ENCODE measurements around the gene CDC26. TPM values are rescaled to one million over a fixed set of nuclear protein-coding genes. Genes with fewer than 3 reads are reported as not detected.
A peak's percentile ranks its signal among the peaks of the same experiment; 100 is the strongest.

The CDC26 gene
- total and polyA plus RNA-seq, 2 experiments from 2014 or later: 21.6 to 67.2 TPM

DNA sequence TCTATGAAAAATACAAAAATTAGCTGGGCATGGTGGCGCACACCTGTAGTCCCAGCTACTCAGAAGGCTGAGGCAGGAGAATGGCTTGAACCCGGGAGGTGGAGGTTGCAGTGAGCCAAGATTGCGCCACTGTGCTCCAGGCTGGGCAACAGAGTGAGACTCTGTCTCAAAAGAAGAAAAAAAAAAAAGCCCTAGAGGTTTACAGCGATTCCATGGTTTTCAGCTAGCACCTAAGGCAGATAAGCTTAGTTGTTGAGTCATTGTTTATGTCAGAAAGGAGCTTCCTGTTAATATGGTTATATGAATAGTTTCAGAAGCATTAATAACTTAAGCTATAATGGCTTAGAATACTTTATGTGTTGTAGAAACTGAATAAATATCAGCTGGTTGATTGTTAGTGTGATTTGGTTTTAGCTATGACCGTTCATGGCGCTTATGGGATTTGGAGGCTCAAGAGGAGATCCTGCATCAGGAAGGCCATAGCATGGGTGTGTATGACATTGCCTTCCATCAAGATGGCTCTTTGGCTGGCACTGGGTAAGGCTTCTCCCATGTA is 14.8 kb upstream of the CDC26 start:
- Histone ChIP-seq H4K20me1 (ENCODE audit: insufficient read depth) (no peaks in the 10 kb centered on the region), H3K4me1 (ENCODE audit: insufficient read depth) (peaks cover 17% of the 10 kb centered on the region), H3K9me3 (ENCODE audit: low read depth) (no peaks in the 10 kb centered on the region), H3K9me2 (ENCODE audit: insufficient read depth) (no peaks in the 10 kb centered on the region), H3K79me2 (ENCODE audit: insufficient read depth) (no peaks in the 10 kb centered on the region; the same call in 1 of the 2 replicates), H2AFZ (no peak overlapping the region), H3K4me2 (ENCODE audit: unreplicated experiment) (no peak overlapping the region), H3F3A (ENCODE audit: insufficient read depth) (peaks cover 36% of the 10 kb centered on the region), H3K36me3 (ENCODE audit: low read depth) (peaks cover 66% of the 10 kb centered on the region), H3K27ac (no peak overlapping the region), H3K9ac (no peak overlapping the region), H3K27me3 (replicated peaks; ENCODE audit: insufficient read depth) (no peaks in the 10 kb centered on the region), H3K4me3 (no peak overlapping the region)
- TF ChIP-seq EZH2 (IDR thresholded peaks at IDR 0.05; ENCODE audit: insufficient read depth, poor library complexity, severe bottlenecking) (no peak), EZH2phosphoT487 (IDR thresholded peaks at IDR 0.05; ENCODE audit: insufficient read depth, low read depth) (no peak)
- in situ Hi-C loops (cut with MboI): no loop called here
- DNase-seq: no peak
- 97 to 100% methylated on average over 6 of the region's 6 CpGs for WGBS, 2 experiments (ENCODE audit: low coverage in 1 of 2, low lambda C conversion rate in 2 of 2, missing lambda C conversion rate in 2 of 2)

GRCh38 chr9:113289091-113289490 is 13.7 kb upstream of the CDC26 start:
- 97 to 98% methylated on average over 2 of the region's 2 CpGs for WGBS, 2 experiments (ENCODE audit: low coverage in 1 of 2, low lambda C conversion rate in 2 of 2, missing lambda C conversion rate in 2 of 2)
- no peak for DNase-seq
- in situ Hi-C loops (cut with MboI): no loop called here
- H2AFZ ChIP-seq: no peak overlapping the region
- H3K4me1 ChIP-seq (ENCODE audit: insufficient read depth): peaks cover 16% of the 10 kb centered on the region
- no peak overlapping the region for H3K9ac ChIP-seq
- H3F3A ChIP-seq (ENCODE audit: insufficient read depth): peaks cover 36% of the 10 kb centered on the region
- H3K27ac ChIP-seq: no peak overlapping the region
- H3K9me2 ChIP-seq (ENCODE audit: insufficient read depth): no peaks in the 10 kb centered on the region
- no peak overlapping the region for H3K4me2 ChIP-seq (ENCODE audit: unreplicated experiment)
- peaks cover 76% of the 10 kb centered on the region for H3K36me3 ChIP-seq (ENCODE audit: low read depth)
- H3K27me3 ChIP-seq (replicated peaks; ENCODE audit: insufficient read depth): no peaks in the 10 kb centered on the region
- no peak for TF ChIP-seq EZH2phosphoT487 (IDR thresholded peaks at IDR 0.05; ENCODE audit: insufficient read depth, low read depth)
- no peak for TF ChIP-seq EZH2 (IDR thresholded peaks at IDR 0.05; ENCODE audit: insufficient read depth, poor library complexity, severe bottlenecking)
- no peaks in the 10 kb centered on the region; the same call in 1 of the 2 replicates for H3K79me2 ChIP-seq (ENCODE audit: insufficient read depth)
- H3K9me3 ChIP-seq (ENCODE audit: low read depth): no peaks in the 10 kb centered on the region
- H3K4me3 ChIP-seq: no peak overlapping the region
- no peaks in the 10 kb centered on the region for H4K20me1 ChIP-seq (ENCODE audit: insufficient read depth)

GRCh38 chr9:113281356-113281755 is 6.0 kb upstream of the CDC26 start:
- no peaks in the 10 kb centered on the region for H3K27me3 ChIP-seq (replicated peaks; ENCODE audit: insufficient read depth)
- H3F3A ChIP-seq (ENCODE audit: insufficient read depth): no peaks in the 10 kb centered on the region
- no peaks in the 10 kb centered on the region for H3K9me2 ChIP-seq (ENCODE audit: insufficient read depth)
- WGBS, 2 experiments (ENCODE audit: low coverage in 1 of 2, low lambda C conversion rate in 2 of 2, missing lambda C conversion rate in 2 of 2): 97 to 99% methylated on average over 4 of the region's 4 CpGs
- H2AFZ ChIP-seq: no peak overlapping the region
- in situ Hi-C loops (cut with MboI): no loop called here
- H4K20me1 ChIP-seq (ENCODE audit: insufficient read depth): no peaks in the 10 kb centered on the region
- peaks cover 47% of the 10 kb centered on the region for H3K79me2 ChIP-seq (ENCODE audit: insufficient read depth)
- no peak overlapping the region for H3K4me3 ChIP-seq
- peaks cover 74% of the 10 kb centered on the region for H3K36me3 ChIP-seq (ENCODE audit: low read depth)
- no peak overlapping the region for H3K27ac ChIP-seq
- peaks cover 3% of the 10 kb centered on the region for H3K4me1 ChIP-seq (ENCODE audit: insufficient read depth)
- no peak for DNase-seq
- no peak overlapping the region for H3K4me2 ChIP-seq (ENCODE audit: unreplicated experiment)
- no peaks in the 10 kb centered on the region for H3K9me3 ChIP-seq (ENCODE audit: low read depth)
- no peak overlapping the region for H3K9ac ChIP-seq
- no peak for TF ChIP-seq EZH2phosphoT487 (IDR thresholded peaks at IDR 0.05; ENCODE audit: insufficient read depth, low read depth)
- no peak for TF ChIP-seq EZH2 (IDR thresholded peaks at IDR 0.05; ENCODE audit: insufficient read depth, poor library complexity, severe bottlenecking)

DNA sequence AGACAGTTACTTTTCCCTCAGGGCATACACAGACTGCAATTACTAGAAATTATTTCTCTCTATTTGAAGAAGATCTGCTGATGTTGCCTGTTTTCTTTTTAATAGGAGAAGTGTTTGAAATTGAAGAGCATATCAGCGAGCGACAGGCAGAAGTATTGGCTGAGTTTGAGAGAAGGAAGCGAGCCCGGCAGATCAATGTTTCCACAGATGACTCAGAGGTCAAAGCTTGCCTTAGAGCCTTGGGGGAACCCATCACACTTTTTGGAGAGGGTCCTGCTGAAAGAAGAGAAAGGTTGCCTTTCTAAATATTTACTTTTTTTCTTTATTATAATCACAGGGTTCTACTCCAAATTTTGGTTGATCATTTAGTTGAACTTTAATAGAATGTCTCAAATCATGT is 3.5 kb upstream of the CDC26 start:
- peaks cover 11% of the 10 kb centered on the region for H3K4me1 ChIP-seq (ENCODE audit: insufficient read depth)
- H3K79me2 ChIP-seq (ENCODE audit: insufficient read depth): peaks cover 68% of the 10 kb centered on the region
- H3F3A ChIP-seq (ENCODE audit: insufficient read depth): peaks cover 6% of the 10 kb centered on the region
- H3K27ac ChIP-seq: no peak overlapping the region
- no peak overlapping the region for H3K4me2 ChIP-seq (ENCODE audit: unreplicated experiment)
- peak overlapping the region; percentile 1; the same call in 1 of the 2 replicates for H3K9ac ChIP-seq
- H2AFZ ChIP-seq: no peak overlapping the region
- H4K20me1 ChIP-seq (ENCODE audit: insufficient read depth): no peaks in the 10 kb centered on the region
- in situ Hi-C loops (cut with MboI): no loop called here
- H3K27me3 ChIP-seq (replicated peaks; ENCODE audit: insufficient read depth): no peaks in the 10 kb centered on the region
- peaks cover 54% of the 10 kb centered on the region for H3K36me3 ChIP-seq (ENCODE audit: low read depth)
- no peak for DNase-seq
- no peak overlapping the region for H3K4me3 ChIP-seq
- no peaks in the 10 kb centered on the region for H3K9me3 ChIP-seq (ENCODE audit: low read depth)
- WGBS, 2 experiments (ENCODE audit: low coverage in 1 of 2, low lambda C conversion rate in 2 of 2, missing lambda C conversion rate in 2 of 2): 94 to 95% methylated on average over 4 of the region's 4 CpGs
- H3K9me2 ChIP-seq (ENCODE audit: insufficient read depth): no peaks in the 10 kb centered on the region
- TF ChIP-seq EZH2 (IDR thresholded peaks at IDR 0.05; ENCODE audit: insufficient read depth, poor library complexity, severe bottlenecking) (no peak), EZH2phosphoT487 (IDR thresholded peaks at IDR 0.05; ENCODE audit: insufficient read depth, low read depth) (no peak)
